Erythroblast (primary cell): ENCODE data around the gene COA1.

ENCODE experiments used
- GATA1 ChIP-seq: IDR thresholded peaks from 2 replicates; pipeline ENCODE4 v1.6.1; 2011; ENCODE audit warnings: low read depth, mild to moderate bottlenecking, control low read depth, low read length, moderate library complexity
- POLR2A ChIP-seq: IDR thresholded peaks from 2 replicates; pipeline ENCODE4 v1.6.1; 2011; ENCODE audit warnings: mild to moderate bottlenecking, low read length

DNA sequence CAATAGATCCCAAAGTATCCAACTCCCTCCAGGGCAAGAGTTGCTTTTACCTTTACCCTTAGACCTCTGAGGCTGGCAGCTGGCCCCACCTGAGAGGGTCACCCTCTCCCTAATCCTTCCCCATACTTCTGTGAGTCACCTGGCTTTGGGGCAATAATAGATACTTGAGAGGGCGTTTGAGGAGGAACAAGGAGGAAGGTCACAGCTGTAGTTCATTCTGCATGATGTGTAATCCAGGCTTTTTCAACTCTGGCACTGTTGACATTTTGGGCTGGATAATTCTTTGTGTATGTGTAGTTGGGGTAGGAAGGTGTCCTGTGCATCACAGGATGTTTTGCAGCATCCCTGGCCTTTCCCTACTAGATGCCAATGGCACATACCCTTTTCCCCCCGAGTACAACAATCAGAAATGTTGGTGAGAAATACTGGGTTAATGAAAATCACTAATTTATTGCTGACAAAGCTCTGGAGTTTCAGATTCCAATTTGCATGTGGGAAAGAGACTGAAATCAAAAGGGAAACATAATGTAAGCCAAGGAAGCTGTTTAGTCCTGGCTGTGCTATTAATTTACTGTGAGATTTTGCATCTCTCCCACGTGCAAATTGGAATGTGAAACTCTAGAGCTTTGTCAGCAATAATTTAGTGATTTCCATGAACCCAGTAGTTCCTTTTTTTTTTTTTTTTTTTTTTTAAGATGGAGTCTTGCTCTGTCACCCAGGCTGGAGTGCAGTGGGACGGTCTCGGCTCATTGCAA is 32.8 kb upstream of the COA1 start:
- TF ChIP-seq POLR2A = no peak
- TF ChIP-seq GATA1 = no peak
